Vagina (tissue), 2 donors: ENCODE data around the gene ASB4. TPM values are rescaled to one million over a fixed set of nuclear protein-coding genes. Genes with fewer than 3 reads are reported as not detected.

ENCODE experiments used
- DNase-seq, 2 donors: peaks; one replicate each; pipeline ENCODE4 v3.0.0-alpha.2; 2017; ENCODE audit errors: extremely low spot score in 2 of 2
- H3K27ac ChIP-seq: fragments of 200-600 bp; sonication (generic); one replicate; pipeline ENCODE4 v1.5.1; 2019
- H3K27me3 ChIP-seq: fragments of 200-600 bp; sonication (generic); one replicate; pipeline ENCODE4 v1.5.1; 2019
- H3K36me3 ChIP-seq, 2 donors: fragments of 200-600 bp; sonication (generic); one replicate each; pipeline ENCODE4 v1.5.1; 2017 to 2019
- H3K4me1 ChIP-seq: fragments of 200-600 bp; sonication (generic); one replicate; pipeline ENCODE4 v1.5.1; 2019
- H3K4me3 ChIP-seq, 2 donors: fragments of 200-600 bp; sonication (generic); 1 replicate in 1 of 2; 2 replicates in 1 of 2; pipeline ENCODE4 v1.5.1; 2016 to 2019
- H3K9me3 ChIP-seq: fragments of 200-600 bp; sonication (generic); one replicate; pipeline ENCODE4 v1.5.1; 2019
- CTCF ChIP-seq, 3 experiments: fragments of 450-650 bp in 2 of 3; fragments of 200-600 bp in 1 of 3; sonication (generic) in 1 of 3; IDR thresholded peaks; one replicate each; pipeline ENCODE4 v1.5.1; 2017 to 2019; ENCODE audit warnings: antibody characterized with exemption in 3 of 3, mild to moderate bottlenecking in 2 of 3, moderate library complexity in 2 of 3
- POLR2A ChIP-seq, 2 donors: fragments of 450-650 bp; IDR thresholded peaks; one replicate each; pipeline ENCODE4 v1.6.1; 2017; ENCODE audit warnings: antibody characterized with exemption in 2 of 2, mild to moderate bottlenecking in 2 of 2, moderate library complexity in 2 of 2
- POLR2AphosphoS5 ChIP-seq, 2 donors: sonication (generic); formaldehyde crosslinking; IDR thresholded peaks; one replicate each; pipeline ENCODE4 v1.9.0; 2017; ENCODE audit warnings: antibody characterized with exemption in 2 of 2, mild to moderate bottlenecking in 2 of 2, low read depth in 1 of 2; ENCODE audit not compliant: insufficient read depth in 1 of 2
- intact Hi-C: fragments of 100-400 bp; cut with DNase I; formaldehyde crosslinking; loops from one replicate; pipeline ENCODE4 v1.15.1; 2023
- total RNA-seq: library from RNA; depleted of rRNA; stranded (reverse); fragments of >200 nt; gene quantifications from one replicate; pipeline ENCODE4 v1.2.3, GENCODE V29; 2016

Gene ASB4
- total RNA-seq, 1 donor from 2014 or later, result 0.25 TPM

DNA sequence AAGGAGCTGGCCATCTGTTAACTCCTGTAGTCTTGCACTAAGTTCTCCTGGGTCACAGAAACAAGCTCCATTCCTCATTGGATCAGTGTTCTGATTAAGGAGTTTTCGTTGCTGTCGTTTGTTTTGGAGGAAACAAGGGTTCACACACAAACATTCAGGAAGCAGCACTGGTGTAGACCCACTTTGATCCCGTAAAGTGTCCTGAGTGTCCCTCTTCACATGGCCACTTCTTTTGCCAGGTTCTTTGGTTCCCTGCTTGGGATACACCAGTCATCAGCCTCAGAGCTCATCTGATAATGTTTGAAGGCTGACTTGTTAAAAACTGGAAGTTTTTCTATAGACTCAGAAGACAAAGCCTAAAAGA is 99.7 kb downstream of the ASB4 start:
- Histone ChIP-seq H3K27me3 (no peaks in the 10 kb centered on the region), H3K4me3 (no peak overlapping the region), H3K4me1 (peaks cover 22% of the 10 kb centered on the region), H3K36me3 (peaks cover 4 to 61% of the 10 kb centered on the region in 2 donors), H3K27ac (no peak overlapping the region), H3K9me3 (no peaks in the 10 kb centered on the region)
- no peak for DNase-seq
- intact Hi-C loops, result no loop called here
- TF ChIP-seq POLR2AphosphoS5 (IDR thresholded peaks at IDR 0.05; ENCODE audit: insufficient read depth in 1 of 2, low read depth in 1 of 2) (no peak), CTCF (IDR thresholded peaks at IDR 0.05) (no peak), POLR2A (IDR thresholded peaks at IDR 0.05) (no peak)

- intact Hi-C loops, result no loop called here
- peaks cover 4 to 73% of the 10 kb centered on the region in 2 donors for H3K36me3 ChIP-seq
- TF ChIP-seq POLR2A (IDR thresholded peaks at IDR 0.05) (no peak), CTCF (IDR thresholded peaks at IDR 0.05) (no peak), POLR2AphosphoS5 (IDR thresholded peaks at IDR 0.05; ENCODE audit: insufficient read depth in 1 of 2, low read depth in 1 of 2) (no peak)
- H3K9me3 ChIP-seq, result no peaks in the 10 kb centered on the region
- peak overlapping the region in 1 of 2 donors; percentile 23 for H3K4me3 ChIP-seq
- peaks cover 37% of the 10 kb centered on the region for H3K4me1 ChIP-seq
- no peaks in the 10 kb centered on the region for H3K27me3 ChIP-seq
- no peak for DNase-seq
- H3K27ac ChIP-seq, result no peak overlapping the region
These were observed 101.2 kb downstream of the ASB4 start for GRCh38 chr7:95586951-95587301.

GRCh38 chr7:95589031-95589430 is 103.3 kb downstream of the ASB4 start:
- intact Hi-C loops, result no loop called here
- H3K9me3 ChIP-seq, result no peaks in the 10 kb centered on the region
- peak overlapping the region; percentile 91 for H3K27ac ChIP-seq
- H3K36me3 ChIP-seq, result peaks cover 4 to 90% of the 10 kb centered on the region in 2 donors
- DNase-seq, result no peak
- no peaks in the 10 kb centered on the region for H3K27me3 ChIP-seq
- peak overlapping the region; percentile 20 to 75 for H3K4me3 ChIP-seq
- peaks cover 37% of the 10 kb centered on the region for H3K4me1 ChIP-seq
- TF ChIP-seq CTCF (IDR thresholded peaks at IDR 0.05) (no peak), POLR2AphosphoS5 (IDR thresholded peaks at IDR 0.05; ENCODE audit: insufficient read depth in 1 of 2, low read depth in 1 of 2) (no peak), POLR2A (IDR thresholded peaks at IDR 0.05) (no peak)

GRCh38 chr7:95589766-95590165 is 104.0 kb downstream of the ASB4 start:
- H3K4me3 ChIP-seq, result peak overlapping the region; percentile 16 to 75
- DNase-seq, result no peak
- peaks cover 37% of the 10 kb centered on the region for H3K4me1 ChIP-seq
- no peaks in the 10 kb centered on the region for H3K27me3 ChIP-seq
- no peaks in the 10 kb centered on the region for H3K9me3 ChIP-seq
- peak overlapping the region; percentile 91 for H3K27ac ChIP-seq
- TF ChIP-seq POLR2AphosphoS5 (IDR thresholded peaks at IDR 0.05; ENCODE audit: insufficient read depth in 1 of 2, low read depth in 1 of 2) (no peak), POLR2A (IDR thresholded peaks at IDR 0.05) (no peak), CTCF (IDR thresholded peaks at IDR 0.05) (no peak)
- intact Hi-C loops, result no loop called here
- peaks cover 4 to 90% of the 10 kb centered on the region in 2 donors for H3K36me3 ChIP-seq

Other genes starting within 250 kb of the ASB4 start
- gene PON1, start 161.4 kb upstream of the ASB4 start, total RNA-seq, result not detected
- 3.9 TPM for gene PON3, start 89.6 kb upstream of the ASB4 start, total RNA-seq
- gene PON2, start 50.9 kb upstream of the ASB4 start, total RNA-seq, result 77.3 TPM
- 399 TPM for gene PDK4, start 110.6 kb downstream of the ASB4 start, total RNA-seq